ENCODE data around the gene XYLT1. TPM values are rescaled to one million over a fixed set of nuclear protein-coding genes. Genes with fewer than 3 reads are reported as not detected.

Gene XYLT1
- total RNA-seq, 1 donor from 2014 or later: 1.8 TPM

DNA sequence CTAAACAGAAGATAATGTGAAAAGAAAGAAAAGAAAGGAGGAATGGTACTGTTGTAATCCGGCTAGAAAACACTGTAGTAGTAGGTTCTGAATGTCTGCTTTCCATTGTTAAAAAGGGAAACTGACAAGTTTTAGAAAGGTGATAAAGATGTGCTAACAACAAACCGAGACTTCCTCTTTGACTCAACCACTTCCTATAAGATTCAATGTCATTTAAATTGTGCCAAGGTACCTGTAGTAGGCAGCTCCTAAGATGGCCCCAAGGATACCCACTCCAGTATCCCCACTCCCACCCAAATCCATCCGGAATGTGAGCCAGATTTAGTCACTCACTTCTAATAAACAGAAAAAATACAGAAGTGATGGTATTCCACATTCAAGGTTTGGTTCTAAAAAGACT lies 31.2 kb downstream of the XYLT1 start:
- no peak for DNase-seq (ENCODE audit: missing footprints)
- ATAC-seq: no peak
- intact Hi-C loops (cut with DNase I): no loop called here

DNA sequence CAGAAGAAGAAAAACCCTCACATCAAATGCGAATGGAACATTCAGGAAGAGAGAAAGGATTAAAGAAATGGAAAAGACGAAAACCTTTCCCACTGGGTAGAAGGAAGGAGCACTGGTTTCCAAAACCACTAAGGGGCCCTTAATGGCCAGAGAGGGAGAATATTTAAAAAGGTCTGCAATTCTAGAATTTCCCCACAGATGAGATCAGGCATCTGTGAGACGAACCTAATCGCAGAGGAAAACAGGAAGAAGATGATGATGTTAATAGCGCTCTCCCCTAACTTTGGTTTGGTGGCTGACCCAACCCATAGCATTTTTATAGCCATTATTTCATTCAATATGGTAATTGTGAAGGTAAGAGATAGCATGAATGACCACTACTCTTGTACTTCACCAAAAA lies 32.8 kb downstream of the XYLT1 start:
- intact Hi-C loops (cut with DNase I): no loop called here
- ATAC-seq (no peak), DNase-seq (ENCODE audit: missing footprints) (no peak)

DNA sequence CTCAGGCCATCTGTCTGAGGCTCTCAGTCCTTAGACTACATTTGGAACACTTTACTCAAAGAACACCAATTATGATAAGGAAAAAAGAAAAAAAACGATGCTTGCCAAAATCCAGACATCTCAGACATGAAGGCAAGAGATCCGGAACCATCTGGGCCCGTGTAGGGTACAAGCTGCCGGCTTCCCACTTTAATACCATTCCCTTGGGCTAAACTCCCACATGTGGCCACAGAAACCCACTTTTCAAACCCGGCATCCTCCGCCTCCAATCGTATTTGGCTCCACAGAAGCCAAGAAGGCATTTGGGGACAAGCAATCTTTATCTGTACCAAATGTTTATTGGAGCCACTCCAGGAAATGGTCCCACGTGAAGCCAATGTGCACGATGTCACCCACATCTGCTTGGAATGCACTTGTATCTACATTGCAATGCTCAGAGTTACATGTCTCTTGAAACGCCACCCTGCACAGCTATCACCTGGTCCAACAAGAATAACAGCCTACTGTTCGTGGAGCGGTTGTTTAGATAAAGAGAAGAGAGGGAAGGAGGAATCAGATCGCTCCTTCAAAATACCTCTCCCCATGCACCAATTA lies 33.5 kb downstream of the XYLT1 start:
- no peak for DNase-seq (ENCODE audit: missing footprints)
- intact Hi-C loops (cut with DNase I): no loop called here
- peak; percentile 14 for ATAC-seq

DNA sequence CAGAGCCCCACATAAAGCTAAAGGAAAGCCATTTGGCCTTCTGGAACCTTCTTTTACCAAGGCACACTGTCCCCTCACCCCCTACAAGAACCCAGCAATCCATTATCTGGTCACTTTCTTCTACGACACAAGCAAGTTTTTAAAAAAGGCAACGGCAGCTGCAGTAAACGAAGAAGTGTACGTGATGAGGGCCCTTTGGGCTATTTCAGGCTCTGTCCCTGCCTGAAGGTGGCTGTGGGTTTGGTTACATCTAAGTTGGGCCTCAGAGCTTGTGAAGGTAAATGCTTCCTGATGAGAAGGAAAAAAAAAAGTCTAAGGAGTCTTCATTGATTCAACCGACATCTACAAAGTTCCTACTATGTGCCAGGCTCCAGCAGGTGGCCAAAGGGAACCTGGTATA lies 35.4 kb downstream of the XYLT1 start:
- DNase-seq (ENCODE audit: missing footprints) (no peak), ATAC-seq (no peak)
- intact Hi-C loops (cut with DNase I): no loop called here

DNA sequence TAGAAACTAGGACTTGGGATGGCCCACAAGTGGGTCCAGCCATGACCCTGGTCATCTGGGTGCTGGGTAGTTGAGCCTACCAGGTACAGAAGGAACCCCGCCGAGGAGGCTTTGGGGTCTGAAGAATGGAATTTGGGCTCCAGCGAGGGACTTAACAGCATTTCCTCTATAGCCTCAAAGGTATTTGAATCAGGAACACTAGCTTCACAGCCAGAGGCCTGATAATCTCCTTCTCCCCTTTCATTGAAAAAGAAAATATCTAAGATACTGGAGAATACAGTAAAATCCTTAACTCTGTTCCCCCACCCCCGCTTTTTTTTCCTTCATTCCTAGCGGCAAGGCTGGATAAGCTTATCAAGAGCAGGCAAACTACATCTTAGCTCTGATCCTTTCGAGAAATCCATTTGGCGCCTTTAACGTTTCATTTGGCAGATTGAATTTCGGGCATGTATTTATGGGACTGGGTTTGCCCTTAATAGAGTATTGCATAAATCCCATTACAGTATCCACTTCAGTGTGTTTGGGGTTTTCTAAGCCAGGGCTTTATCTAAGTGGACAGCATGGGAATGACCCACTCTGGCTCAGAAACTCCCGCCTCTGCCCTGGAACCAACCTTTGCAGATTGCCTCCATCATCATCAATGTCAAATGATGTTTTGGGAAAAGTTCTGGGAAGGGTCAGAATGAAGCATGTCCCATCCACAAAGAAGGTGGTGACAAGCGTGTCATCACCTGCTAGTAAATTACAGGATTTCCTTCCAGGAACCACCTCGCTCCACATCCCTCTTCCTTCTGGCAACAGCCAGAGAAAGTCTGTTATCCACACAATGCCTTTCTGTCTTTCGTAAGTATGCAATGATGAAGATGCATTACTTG lies 36.9 kb downstream of the XYLT1 start:
- ATAC-seq (peak; percentile 95), DNase-seq (ENCODE audit: missing footprints) (no peak)
- intact Hi-C loops (cut with DNase I): no loop called here

DNA sequence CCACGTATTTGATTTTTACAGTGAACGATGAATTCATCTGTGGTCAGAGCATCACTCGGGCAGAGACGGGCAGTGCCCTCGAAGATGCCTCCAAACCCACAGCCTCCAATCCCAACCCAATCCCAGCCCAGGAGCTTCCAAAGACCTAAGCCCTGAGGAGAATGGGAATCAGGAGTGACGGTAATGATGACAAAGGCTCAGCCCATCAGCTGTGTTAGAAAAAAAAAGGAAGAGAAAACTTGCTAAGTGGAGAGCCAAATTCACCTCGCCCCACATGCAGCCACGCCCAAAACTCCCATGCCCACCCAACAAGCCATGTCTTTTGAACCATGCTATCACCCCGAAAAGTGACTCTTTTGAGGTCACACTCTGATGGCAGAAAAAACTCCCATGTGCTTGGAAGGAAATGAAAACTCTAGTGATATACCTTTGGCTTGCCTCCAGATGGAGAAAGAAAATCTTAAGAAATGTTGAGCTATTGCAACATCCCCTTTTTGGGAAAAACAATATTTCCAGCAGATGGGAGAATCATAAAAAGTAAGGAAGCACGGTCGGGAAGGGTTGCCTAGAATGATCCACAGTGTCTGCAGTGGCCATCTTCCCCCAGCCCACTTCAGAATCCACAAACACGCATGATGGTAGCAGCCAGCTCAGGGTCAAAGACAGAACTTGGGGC lies 37.7 kb downstream of the XYLT1 start:
- peak; percentile 53 for ATAC-seq
- no peak for DNase-seq (ENCODE audit: missing footprints)
- intact Hi-C loops (cut with DNase I): no loop called here

DNA sequence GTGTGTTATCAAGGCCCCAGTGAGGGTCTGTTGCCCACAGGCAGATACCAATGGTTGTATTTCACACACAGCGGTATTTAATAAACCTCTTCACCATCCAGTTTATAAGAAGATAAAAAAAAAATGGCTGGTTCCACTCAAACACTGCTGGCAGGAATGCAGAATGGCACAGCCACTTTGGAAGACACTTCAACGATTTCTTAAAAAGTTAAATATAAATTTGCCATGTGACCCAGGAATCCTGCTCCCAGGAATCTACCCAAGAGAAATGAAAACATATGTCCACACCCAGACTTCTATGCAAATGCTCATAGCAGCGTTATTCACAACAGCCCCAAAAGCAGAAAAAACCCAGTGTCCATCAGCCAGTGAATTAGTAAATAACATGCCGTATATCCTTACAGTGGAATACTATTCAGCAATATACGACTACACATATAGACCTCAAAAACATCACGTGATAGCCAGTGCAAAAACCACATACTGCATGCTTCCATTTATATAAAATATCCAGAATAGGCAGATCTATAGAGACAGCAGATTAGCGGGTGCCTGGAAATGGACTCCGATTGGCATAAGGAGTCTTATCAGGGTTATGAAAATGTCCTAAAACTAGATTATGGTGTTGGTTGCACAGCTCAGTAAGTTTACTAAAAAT lies 38.7 kb downstream of the XYLT1 start:
- intact Hi-C loops (cut with DNase I): no loop called here
- DNase-seq (ENCODE audit: missing footprints) (no peak), ATAC-seq (no peak)

DNA sequence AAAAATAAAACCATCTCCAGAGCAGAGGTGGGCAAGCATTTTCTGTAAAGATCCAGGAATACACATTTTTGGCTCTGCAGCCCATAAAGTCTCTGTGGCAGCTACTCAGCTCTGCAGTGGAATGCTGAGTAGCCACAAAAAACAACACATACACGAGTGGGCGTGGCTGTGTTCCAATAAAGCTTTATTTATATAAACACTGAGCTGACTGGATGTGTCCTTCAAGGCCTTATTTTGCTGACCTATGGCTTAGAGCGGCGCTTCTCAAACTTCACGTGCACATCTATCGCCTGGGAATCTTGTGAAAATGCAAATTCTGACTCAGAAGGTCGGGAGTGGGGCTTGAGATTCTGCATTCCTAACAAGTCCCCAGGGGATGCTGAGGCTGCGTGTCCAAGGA lies 39.7 kb downstream of the XYLT1 start:
- no peak for DNase-seq (ENCODE audit: missing footprints)
- no peak for ATAC-seq
- intact Hi-C loops (cut with DNase I): no loop called here

DNA sequence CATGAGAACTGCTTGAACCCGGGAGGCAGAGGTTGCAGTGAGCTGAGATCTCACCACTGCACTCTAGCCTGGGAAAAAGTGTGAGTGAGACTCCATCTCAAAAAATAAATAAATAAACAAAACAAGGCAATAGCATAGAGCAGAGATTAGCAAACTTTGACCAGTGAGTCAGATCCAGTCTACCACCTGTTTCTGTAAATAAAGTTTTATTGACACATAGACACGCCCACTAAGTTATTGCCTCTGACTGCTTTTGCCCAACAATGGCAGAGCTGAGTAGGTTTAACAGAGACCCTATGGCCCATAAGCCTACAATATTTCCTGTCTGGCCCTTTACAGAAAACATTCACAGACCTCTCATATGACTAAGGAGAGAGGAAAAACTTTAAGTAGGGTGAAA lies 44.3 kb downstream of the XYLT1 start:
- DNase-seq (ENCODE audit: missing footprints) (no peak), ATAC-seq (no peak)
- intact Hi-C loops (cut with DNase I): no loop called here

DNA sequence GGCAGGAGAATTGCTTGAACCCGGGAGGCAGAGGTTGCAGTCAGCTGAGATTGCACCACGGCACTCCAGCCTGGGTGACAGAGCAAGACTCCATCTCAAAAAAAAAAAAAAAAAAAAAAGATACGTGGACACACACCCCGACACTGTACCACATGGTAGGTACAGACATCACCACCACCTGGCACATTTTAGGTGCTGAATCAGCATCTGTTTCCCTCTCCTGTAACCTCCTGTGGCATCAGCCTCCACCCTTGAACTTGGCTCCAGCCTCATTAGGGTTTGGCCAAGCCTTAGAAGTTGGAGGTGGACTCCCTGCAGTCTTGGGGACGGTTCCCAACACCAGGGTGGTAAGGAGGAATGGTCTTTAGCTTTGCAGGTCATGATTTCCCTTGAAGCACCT lies 46.0 kb downstream of the XYLT1 start:
- ATAC-seq (no peak), DNase-seq (ENCODE audit: missing footprints) (no peak)
- intact Hi-C loops (cut with DNase I): no loop called here

DNA sequence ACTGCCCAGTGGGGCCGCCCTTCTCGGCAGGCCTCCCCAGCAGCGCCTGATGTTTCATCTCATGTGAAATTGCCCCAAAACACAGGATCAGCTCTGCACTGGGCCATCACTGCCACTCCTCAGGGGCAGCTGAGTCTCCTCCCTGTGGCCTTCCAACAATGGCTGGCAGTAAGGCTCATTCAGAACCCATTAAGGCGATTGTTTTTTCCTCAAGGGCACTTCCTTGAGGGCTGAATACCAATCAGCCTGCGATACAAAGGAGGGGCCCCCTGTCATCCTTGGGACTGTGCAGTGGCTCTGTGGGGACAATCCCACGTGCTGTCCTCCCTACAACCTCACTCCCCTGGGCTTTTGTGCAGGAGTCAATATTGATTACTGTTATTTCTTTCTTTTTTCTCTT lies 47.5 kb downstream of the XYLT1 start:
- ATAC-seq (no peak), DNase-seq (ENCODE audit: missing footprints) (no peak)
- intact Hi-C loops (cut with DNase I): no loop called here

DNA sequence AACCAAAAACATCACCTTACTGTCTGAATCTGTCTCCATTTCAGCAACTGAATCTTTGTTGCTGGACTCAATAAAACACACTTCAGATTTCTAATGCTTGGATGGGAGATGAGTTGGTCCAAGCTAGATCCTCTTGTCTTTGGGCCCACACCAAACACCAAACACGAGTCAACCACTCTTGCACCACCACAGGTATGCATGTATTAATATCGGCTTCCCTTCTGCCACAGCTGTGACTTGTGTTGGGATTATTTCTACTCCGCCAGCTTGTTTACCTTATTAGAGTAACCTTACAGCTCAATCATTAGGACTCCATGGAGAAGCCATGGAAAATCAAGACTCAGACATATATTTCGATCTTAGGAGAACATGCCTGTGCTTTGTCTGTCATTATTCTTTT lies 49.9 kb downstream of the XYLT1 start:
- no peak for ATAC-seq
- DNase-seq (ENCODE audit: missing footprints): no peak
- intact Hi-C loops (cut with DNase I): no loop called here

DNA sequence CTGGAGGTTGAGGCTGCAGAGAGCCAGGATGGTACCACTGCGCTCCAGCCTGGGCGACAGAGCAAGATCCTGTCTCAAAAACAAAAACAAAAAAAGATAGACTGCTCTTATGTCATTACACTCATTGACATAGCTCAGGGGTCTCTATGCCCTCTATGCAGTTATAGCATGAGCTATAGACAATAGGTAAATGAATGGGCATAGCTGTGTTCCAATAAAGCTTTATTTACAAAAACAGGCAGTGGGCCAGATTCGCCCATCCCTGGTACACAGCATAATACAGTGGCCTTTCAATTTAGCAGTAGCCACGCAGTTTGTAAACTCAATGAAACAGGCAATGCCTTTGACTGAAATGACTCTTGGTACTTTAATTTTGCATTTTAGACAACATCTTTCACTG lies 51.5 kb downstream of the XYLT1 start:
- DNase-seq (ENCODE audit: missing footprints) (no peak), ATAC-seq (no peak)
- intact Hi-C loops (cut with DNase I): no loop called here

DNA sequence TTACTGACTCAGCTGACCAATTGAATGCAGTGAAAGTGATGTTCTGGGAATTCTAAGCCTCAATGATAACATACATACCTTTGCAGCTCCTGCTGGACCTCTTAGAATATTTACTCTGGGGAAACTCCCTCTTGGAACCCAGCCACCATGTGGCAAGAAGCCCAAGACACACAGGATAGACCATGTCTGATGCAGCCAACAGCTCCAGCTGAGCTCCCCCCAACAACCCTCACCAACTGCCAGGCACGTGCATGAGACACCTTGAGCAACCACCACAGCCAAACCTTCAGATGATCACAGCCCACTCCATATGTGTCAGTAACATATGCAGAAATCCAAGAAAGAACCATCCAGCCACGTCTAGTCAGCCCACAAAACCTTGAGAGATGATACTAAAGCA lies 53.0 kb downstream of the XYLT1 start:
- no peak for DNase-seq (ENCODE audit: missing footprints)
- no peak for ATAC-seq
- intact Hi-C loops (cut with DNase I): no loop called here

DNA sequence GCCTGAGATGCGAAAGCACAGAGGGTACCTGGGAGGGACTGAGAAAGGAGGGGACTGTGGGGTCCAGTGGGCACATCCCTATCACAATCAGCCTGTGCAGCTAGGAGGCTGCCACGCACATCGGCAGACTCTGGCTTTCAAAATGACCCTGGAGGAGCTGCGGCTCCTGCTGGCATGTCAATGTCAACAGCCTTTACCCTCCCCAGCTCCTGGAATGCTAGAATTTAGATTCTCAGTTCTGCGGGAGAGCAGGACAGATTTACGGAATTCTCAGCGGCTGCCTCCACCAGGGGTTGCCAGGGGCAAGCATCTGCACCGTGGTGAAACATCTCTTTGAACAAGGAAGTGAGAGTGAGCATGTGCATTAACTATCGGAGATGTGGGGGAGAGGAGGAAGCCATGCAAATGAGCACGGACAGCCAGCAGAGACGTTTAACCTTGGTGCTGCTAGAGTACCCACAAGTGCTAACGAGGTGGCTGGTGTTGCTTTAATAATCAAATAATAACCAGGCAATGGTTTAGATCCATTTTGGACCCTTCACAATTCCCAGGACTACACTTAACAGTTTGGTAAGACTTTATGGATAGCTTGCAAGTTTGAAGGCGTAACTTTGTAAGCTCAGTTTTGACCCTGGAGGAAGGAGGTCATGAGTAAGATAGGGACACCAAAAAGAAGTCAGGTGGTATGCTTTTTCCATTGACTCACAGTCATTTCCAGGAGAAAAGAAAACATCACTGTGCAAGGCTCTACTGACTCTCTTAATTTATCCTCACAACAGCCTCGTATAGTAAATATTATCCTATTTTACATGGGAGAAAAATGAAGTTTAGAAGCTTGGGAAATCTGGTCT lies 54.1 kb downstream of the XYLT1 start:
- ATAC-seq: peak; percentile 78
- intact Hi-C loops (cut with DNase I): no loop called here
- peak; percentile 68 for DNase-seq (ENCODE audit: missing footprints)

DNA sequence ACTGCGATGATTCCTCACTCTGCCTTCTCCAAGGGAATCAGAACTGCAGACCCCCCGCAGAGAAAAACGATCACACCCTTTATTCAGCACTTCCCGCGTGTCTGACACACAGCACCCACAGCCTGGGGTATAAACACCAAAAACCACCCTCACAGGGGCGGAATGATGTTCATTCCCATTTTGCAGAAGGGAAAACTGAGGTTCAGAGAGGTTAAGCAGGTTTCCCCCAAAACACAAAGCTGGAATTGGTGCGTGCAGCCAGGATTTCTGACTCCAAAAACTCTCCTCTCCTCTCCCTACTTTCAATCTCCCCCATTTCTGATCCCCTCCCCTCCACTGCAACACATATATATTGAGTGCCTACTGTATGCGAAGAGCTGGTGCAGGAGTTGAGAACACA lies 55.8 kb downstream of the XYLT1 start:
- no peak for DNase-seq (ENCODE audit: missing footprints)
- no peak for ATAC-seq
- intact Hi-C loops (cut with DNase I): no loop called here

DNA sequence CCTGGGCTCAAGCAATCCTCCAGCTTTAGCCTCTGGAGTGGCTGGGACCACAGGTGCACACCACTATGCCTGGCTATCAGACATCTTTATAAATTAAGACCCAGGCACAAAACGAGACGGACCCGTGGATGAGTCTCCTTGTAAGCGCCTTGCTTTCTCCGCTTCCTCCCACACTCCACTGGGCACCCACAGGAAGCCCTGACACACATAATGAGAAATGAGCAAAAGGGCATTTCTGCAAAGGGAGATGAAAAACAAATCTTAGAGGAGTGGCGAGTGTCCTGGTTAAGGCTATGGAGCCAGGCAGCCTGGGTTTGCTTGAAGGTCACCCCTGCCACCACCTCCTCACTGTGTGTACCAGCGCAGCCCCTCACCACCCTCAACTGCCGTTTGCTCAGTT lies 56.3 kb downstream of the XYLT1 start:
- intact Hi-C loops (cut with DNase I): no loop called here
- no peak for DNase-seq (ENCODE audit: missing footprints)
- ATAC-seq: no peak

DNA sequence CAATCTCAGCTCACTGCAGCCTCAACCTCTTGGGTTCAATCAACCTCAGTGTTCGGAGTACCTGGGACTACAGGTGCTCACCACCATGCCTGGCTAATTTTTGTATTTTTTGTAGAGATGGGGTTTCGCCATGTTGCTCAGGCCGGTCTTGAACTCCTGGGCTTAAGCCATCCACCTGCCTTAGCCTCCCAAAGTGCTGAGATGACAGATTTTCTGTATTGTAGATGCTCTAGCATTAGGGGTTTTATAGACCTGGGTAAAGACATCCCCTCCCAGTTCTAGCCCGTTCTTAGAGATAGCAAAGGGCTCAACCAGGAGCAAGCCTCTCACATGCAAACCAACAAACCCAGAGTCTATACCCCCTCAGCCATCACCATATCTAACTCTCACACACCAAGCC lies 57.3 kb downstream of the XYLT1 start:
- DNase-seq (ENCODE audit: missing footprints): no peak
- intact Hi-C loops (cut with DNase I): no loop called here

DNA sequence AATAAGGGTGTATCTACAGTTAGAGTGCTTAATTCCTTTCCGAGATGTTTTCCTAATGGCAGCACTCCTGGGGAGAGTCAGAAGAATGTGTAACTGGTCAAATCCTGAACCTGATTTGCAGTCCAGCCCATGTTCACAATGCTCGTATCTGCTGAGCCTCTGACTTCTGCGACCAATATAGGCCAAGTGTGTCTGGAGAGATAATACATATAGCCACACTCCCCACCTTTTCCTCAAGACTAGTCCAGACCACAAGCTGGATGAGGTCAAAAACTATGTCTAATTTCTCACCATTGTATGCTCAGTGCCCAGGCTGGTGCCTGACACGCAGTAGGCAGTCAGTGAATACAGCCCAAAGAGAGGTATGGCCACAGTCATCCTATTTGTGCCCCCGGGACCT lies 58.0 kb downstream of the XYLT1 start:
- intact Hi-C loops (cut with DNase I): no loop called here
- ATAC-seq (no peak), DNase-seq (ENCODE audit: missing footprints) (no peak)

More for the DNA sequence above, 57.3 kb downstream of the XYLT1 start:
- no peak for ATAC-seq
